HG03439 (cell line): Measurements from ENCODE around the gene AFF2.

Experiments used
- ATAC-seq: cut with Tn5 transposase; IDR thresholded peaks from one replicate; pipeline ENCODE4 v1.9.1; 2021; ENCODE audit warnings: mild to moderate bottlenecking, moderate library complexity; ENCODE audit not compliant: unreplicated experiment

Gene AFF2

DNA sequence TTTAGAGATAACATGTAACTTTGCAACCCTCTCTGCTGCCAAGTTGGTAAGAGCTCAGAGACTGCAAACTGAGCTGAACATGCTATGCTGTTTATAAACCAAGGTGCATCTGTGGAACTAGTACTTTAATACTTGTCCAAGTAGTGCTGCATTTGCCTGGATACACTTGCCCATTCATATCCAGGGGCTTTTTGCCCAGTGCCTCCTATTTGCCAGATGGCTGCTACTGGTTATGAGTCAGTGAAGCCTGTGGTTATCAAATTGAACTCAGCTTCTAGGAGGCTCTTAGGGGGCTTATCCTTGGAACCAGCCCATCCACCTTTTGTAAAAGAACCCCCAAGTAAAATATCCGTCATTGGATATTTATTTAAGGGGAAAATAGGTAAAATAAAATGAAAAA is 79.6 kb downstream of the AFF2 start:
- no peak for ATAC-seq

DNA sequence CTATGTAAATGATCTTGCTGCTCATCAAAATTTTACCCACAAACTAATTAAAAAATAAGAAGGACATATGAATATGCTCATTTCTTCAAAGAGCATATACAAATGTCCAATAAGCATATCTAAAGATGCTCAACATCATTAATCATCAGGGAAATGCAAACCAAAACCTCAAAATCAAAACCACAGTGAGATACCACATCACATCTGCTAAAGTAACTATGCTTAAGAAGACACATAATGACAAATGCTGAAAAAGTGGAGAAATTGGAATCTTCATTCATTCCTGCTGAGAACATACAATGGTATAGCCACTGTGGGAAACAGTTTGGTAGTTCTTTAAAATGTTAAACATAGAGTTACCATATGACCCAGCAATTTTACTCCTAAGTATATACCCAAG is 81.9 kb downstream of the AFF2 start:
- no peak for ATAC-seq

DNA sequence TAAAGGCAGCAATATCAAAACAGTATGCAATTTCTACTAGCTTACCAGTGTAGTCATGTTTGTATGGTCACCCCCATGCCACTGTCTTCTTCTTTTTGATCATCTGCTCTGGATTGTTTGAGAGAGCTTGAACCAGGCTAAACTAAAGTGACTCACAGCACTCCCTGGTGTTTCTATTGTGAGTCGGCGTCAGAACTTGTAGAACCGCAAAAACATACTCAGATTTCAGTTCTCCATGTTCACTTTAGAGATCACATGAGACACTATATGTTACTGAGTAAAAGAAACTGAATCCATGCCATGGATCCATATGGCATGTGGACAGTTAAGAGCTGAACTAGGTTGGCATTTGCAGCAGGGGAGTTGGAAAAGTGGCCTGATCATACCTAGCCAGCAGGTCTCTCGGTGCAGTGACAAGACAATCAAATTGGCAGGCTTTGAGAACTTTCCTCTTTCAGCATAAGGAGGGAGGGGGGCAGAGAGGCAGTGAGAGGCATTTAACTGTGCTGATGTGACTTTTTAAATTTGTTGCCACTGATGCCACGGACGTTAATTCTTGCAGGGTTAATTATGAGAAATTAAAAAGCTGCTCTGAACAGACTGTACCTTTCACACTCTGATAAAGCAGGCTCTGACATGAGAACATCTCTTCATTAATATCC is 88.4 kb downstream of the AFF2 start:
- no peak for ATAC-seq

DNA sequence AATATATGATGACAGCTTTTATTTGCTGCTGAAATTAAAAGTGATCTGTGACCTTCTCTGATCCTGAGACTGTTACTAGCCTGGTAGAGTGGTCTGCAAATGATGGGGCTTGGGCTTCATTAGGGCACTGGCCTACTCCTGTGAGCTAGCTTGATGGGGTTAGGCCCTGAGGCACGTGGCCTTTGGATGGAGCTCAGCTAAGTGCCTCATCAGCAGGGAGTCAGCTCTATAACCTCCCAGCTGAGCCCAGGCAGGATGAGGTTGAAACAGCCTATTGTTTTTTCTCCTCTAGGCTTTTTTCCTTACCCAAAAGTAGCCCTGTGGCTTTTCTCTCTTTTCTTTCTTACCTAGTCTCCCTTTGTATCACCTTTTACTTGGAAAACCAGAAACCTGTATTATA is 92.2 kb downstream of the AFF2 start:
- ATAC-seq, result no peak

DNA sequence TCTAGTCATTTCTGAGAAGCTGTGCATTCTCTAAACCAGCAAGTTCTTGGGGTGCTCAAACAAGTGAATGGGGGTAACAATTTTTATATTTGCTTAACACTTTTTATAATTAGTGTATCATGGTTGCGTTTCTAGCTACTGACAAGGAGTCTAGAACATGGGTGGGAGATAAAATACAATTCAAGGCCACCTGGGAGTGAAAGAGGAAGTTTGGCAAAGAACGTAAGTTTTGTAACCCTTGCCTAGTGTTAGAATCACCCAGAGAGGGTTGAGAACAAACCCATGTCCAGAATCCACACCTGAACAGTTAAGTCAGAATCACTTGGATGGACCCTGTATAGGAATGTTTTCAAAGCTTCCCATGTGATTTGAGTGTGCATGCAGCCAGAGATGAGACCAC is 92.7 kb downstream of the AFF2 start:
- no peak for ATAC-seq

DNA sequence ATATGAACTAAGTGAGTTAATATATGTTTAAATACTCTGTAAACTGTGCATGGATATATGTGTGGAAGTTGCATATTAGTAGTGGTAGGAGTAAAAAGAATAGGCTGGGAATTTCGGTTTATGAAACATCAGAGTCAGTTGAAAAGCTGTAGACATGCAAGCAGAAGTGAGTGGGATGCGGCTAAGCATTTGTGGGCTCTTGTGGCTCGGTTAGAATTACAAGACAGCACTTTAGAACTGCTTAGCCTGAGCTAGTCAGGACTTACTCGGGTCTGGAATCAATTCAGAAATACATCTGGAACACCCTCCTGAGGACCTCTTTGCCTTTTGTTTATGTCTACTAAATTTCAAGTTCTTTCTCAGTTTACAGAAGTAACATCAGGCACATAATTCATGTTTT is 93.6 kb downstream of the AFF2 start:
- ATAC-seq, result no peak

DNA sequence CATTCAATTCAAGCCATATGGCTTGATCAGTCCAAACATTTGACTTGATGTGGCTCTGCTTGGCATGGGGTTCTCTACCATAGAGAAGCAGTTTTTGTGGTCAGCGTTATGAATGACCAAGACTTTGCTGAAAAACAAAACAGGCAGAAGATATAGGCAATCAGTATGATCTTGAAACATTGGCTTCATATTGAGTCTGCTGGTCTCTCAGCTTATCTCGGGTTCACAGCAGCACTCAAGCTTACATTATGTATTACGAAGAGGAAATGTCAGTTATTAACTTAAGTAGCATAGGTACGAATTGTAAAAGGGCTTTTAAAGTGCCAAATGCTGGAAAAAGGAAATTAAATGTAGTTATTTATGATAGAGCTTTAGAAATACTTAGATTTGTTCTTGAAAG is 99.0 kb downstream of the AFF2 start:
- ATAC-seq, result no peak

DNA sequence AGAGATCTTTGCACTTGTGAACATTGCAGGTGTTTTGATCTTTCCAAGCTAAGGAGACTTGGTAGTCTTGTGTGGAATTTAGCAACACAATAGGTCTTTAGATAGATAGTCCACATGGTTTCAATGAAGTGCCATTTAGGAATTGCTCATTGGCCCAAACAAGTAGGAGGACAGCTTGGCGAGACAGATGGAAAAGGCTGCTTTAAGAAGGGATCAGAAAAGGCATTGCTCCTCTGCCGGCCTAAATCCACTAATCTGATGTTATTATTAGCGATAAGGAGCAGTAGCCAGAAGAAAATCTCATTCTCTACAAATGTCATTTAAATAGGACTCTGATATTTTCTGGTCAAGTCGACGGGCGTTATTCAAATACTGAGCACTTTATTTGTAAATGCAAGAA is 99.7 kb downstream of the AFF2 start:
- ATAC-seq, result no peak

DNA sequence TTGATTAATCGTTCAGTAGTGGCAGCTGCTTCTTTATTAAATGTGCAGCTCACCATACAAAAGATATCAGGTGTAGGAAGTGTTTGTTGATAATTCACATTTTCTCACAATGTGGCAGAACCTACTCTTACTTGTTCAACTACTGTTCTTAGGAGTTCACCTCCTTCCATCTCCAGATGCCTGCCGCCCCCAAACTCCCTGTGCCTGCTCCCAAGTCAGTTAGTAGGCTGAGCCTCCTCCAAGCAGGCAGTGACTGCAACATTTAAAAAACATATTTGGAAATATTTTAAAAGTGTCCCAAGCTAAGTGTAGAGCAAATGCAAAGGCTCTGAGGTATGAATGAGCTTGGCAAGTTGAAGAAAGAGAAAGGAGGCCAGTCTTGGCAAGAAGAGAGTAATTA is 100.2 kb downstream of the AFF2 start:
- no peak for ATAC-seq

DNA sequence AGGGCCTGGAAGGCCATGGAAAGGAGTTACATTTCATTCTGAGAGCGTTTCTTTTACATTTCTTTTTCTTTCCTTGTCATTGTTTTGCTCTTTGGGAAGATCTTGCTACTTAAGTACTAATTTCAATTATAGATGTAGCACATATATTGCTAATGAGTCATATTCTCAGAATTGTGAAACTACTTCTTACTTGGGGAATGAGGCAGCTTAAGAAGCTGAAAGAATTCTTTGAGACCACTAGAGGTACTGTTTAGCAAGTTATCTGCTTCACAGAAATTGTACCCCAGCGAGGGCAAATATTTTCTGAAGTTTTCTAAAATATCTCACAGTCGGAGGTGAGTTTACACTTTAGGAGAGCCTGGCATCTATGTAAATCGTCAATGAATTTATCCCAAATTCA is 100.6 kb downstream of the AFF2 start:
- ATAC-seq, result no peak

DNA sequence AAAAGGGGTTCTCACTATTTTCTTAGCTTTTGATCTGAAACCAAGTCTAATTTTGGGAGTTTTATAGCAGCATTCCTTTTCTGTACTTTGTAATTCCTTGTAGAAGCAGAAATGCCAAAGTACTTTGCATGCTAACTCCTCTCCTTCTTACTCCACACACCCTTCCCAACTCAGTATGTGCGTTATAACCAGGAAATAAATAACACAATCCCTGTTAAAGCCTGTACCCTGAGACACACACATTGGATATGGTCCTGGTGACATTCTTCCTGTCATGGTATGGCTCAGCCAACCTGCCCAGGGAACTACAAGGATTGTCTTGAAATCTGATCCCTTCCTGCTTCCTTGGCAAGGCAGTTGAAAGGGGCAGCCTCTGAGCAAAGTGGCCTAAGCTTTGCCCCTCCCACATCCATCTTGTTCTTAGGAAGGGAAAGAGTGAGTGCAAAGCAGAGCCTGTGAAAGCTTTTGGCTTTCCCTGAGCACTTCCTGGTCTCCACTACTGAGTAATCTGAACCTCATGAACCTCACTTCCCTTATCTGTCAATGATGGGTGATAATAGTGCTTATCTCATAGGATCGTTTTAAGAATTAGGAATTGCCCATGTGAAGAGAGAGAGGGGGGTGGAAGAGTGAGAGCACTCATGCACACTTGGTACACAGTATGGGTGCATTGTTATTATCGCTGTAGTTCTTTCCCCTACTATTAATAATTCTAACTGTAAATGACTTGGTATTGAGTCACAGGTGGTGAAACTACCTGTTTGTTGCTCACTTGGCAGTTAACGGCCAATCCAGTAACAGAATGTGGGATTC is 109.3 kb downstream of the AFF2 start:
- ATAC-seq, result peak; percentile 82

DNA sequence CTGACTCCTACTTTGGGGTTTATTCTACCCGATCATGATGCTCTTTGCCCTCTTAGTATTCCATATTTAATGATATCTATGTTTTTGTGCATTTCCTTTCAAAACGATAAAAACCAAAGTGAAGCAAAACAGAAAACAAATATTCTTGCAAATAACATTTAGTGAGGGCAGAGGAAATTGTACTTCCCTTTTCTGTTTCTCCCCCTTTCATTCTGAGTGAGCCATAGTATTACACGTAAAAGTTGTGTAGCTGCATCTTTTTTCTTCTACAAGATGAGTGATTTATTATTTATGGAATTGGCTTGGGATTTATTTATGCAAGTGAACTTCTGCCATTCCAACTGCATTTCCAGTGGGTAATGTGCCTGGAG is 109.9 kb downstream of the AFF2 start:
- ATAC-seq, result peak; percentile 65

DNA sequence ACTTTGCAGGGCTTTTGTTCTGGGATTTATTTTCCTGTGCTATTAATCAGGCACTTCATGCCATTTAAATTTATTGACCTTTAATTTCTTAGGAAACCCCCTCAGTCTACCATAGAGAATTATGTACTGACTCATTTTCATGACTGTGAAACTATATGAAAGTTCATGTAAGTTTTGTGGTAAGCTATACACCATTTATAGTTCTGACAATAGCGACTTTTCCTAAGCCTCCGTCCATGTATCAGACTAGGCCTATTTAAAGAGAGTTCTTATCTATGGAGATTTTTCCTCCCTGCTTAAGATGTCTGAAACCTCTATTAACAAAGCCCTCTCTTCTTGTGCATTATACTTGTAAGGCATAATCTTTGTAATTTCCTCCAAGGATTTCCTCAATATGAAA is 111.6 kb downstream of the AFF2 start:
- ATAC-seq, result peak; percentile 48

DNA sequence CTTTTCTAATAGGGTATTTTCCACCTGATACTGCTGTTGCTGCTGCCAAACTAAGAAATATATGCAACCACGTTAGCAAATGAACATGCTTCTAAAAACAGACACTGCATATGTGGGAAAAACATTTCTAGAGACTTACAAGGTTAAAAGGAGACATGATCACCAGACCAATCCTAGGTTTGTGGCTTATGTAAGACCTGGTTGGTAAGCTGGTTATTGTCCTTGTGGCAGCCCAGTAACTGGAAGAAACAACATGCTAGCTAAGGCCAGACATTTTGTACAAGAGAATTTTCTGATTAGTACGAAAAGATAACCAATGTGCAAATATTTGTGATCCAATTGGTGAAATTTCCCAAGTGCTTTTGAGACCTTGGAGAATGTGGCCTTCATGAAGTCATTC is 112.0 kb downstream of the AFF2 start:
- no peak for ATAC-seq

DNA sequence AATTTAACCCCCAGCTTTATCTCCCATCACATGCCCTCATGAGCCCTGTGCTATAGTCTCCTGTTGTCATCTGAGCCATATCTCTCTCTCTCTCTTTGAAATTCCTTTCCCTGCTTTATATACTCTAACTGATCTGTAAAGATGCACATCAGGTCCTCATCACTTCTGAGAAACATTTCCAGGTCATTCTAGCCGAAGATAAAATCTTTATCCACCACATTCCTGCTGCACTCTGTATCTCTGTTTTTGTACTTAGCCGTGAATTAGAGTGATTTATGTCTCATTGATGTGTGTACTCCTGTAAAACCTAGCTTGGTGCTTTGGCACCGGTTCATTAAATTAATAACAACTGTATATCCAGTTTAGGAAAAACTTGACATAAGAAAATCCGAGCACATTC is 113.2 kb downstream of the AFF2 start:
- ATAC-seq, result no peak

DNA sequence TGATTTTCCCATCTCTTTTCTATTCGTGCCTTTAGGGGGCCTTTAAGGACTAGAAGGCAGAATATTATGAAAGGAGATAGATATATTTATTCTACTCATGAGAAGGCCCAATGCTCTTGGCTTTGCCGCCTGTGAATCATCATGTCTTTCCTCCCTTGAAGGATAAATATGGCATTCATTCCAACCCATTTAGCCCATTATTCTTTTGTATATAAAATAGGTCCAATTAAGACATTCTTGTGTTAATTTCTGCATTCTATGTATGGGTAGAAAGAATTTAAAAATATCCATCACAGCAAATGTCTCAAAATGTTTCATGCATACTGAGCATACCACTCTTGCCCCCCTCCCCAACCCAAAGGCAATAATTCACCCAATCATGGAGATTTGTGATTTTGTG is 115.1 kb downstream of the AFF2 start:
- ATAC-seq, result no peak

DNA sequence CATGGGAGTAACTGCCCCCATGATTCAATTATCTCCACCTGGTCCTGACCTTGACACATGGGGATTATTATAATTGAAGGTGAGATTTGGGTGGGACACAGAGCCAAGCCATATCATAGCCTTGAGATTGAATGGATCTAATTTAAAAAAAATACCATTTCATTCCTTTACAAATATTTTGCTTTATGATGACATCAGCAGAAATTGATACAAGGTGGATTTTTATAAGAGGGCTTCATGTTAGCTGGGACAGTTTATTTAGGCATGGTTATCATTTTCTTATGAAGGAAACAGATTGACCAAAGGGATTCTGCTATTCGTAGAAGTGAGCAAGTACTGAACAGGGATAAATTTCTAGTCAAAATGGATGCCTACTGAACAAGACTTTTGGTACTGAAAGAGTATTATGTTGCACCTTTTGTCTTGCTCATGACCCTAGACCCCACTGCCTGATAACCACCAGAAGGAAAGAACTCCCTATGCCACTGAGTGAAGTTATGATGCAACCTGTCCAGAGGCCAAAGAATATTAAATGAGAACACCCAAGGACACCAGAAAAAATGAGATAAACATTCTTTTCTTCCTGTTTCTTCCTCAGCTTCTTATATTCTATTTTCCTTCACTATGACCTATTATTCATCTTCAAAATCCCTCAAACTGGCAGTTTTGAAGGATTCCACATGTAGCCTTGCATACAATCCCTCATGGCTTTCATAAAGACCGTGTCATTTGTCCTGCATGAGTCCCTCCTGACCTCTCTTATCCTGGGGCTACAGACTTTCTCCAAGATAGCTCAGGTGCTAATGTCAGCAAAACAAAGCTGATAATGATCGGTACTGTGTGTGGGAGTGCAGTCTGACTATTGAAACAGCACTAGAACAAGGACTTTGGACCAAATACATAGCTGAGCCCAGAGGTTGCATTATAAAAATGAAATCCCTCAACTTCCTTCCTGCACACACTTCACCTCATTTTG is 118.3 kb downstream of the AFF2 start:
- ATAC-seq, result no peak

DNA sequence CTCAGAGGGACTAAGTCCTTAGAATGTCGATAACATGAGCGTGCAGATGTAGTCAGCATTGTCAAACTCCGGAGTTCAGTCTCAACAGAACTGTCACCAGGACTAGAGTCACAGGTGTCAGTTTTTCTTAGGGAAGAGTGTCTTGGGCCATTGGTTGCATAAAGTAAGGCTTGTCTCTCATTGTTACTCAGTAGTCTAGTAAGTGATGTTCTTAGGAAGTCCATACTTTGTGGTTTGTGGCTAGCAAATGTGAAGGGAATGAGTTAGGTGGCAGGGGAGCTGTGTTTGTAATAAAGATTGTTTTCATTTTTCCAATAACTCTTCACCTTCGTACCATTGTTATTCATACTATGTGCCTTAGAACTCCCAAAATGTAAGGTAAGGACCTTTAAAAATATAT is 119.6 kb downstream of the AFF2 start:
- no peak for ATAC-seq

DNA sequence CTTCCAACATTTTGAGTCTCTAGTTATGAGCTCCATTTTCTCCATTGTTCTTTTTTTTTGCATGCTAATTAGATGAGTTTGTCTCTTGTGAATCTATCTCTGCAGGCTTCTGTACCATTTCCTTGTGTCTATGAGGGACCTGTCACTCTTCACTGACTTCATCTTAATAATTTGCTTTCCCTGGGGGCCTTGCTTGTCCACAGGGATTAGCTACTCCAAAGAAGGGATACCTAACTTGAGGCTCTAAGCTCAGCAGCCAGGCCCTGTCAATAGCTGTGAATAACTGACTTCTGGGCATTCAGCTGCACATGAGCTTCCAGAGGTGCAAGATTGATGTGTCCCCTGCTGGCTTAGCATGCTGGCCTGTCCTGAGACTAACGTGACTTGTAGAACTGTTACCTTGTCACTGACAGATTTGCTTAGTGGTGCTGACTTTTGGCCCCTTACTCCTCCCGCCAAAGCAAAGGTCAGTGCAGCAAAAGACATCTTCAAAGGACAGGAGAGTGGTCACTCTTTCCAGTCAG is 124.6 kb downstream of the AFF2 start:
- ATAC-seq, result no peak

DNA sequence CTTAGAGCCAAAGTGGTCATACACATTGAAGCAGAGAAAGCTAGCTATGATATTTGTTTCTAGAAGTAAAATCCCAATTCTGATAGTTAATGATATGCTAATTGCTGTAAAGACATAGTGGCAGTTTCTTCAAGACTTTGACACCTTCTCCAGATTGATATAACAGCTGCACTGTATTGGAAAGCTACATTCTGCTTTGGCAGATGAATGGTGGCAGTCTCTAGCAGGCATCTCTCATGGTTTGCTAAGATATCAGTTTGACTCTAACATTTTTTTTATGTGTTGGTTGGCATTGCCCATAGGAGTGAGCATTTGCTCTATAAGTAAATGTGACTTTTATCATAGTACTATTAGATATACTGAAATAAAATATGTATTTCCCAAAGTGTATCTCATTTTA is 128.2 kb downstream of the AFF2 start:
- ATAC-seq, result no peak

DNA sequence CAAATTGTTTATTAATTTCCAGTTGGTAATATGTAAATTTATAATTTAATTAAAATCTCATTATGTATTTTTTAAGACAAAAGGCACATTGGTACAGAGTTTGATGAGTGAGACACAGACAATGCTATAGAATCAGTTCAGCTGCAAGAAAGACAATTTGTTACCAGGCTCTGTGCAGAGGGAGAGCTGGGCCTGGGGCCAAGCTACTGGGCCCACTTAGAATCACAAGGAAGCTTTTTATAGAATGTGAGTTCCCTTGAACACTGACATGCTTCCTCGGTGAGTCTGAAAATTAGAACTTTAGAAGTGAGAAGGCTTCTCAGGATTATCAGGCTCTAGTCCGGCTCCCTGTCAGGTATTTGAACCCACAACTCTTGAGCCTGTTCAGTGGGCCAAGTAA is 129.0 kb downstream of the AFF2 start:
- no peak for ATAC-seq
